Activated T-cell treated with anti-CD3 and anti-CD28 coated beads for 1 hour (primary cell): Measurements from ENCODE around the gene STARD13.
"Not testable (repeated sequence)": the region's sequence is repeated elsewhere in the genome, so short reads cannot be mapped to it uniquely, and the experiment has no call there.

Source experiments
- DNase-seq: peaks from one replicate; pipeline ENCODE4 v3.0.0-alpha.2; 2020; ENCODE audit warnings: low read depth

The STARD13 gene

GRCh38 chr13:33256148-33256840, 29.3 kb downstream of the STARD13 start:
- DNase-seq = no peak

DNA sequence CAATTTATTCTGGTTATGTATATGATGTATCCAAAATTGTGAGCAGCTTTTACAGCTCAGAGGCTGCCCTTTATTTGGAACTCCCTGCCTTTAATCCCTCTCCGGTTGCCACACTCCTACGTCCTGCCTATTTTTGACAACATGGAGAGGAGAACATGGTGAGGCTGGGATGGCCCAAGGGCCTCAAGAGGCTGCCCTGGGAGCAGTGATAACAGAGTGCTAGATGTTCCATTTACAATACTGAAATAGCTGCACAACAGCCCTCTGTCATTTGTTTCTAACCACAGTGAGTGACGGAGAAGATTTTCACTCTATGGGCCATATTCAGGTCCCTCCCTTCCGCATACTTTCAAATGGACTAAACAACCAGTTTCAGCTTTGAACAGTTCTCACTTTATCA, 33.4 kb downstream of the STARD13 start:
- DNase-seq = no peak

GRCh38 chr13:33251131-33251661, 34.4 kb downstream of the STARD13 start:
- DNase-seq = no peak

- DNase-seq = no peak
Observed at GRCh38 chr13:33250609-33251008, 34.9 kb downstream of the STARD13 start.

DNA sequence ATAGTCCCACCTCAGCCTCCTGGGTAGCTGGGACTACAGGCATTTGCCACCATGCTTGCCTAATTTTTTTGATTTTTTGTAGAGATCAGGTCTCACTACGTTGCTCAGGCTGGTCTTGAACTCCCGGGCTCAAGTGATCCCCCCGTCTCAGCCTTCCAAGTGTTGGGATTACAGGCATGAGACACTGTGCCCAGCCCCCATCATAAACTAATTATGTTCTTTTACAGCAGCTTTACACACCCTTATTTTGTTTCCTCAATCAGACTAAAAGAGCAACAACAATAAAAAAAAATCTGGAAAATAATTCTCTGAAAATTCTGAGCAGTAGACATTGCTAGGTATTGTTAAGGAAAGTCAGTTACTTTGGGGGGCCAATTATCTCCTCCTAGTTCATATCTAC, 35.7 kb downstream of the STARD13 start:
- DNase-seq = no peak

DNA sequence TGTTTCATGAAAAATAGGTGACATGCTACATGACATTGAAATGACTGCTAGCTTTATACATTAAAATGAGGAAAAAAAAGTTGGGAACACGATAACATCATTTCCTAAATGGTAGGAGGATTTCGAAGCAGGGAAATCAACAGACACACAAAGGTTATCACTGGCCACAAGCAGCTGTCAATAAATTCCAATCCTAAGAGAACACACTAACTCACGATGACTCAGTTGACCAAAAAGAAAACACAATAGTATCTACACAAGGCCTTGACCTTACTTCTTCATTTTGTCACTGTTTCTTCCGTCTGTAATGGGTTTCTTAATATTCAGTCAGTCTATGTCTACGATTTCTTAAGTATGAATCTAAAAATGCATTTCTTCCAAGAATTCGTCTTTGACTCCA, 36.5 kb downstream of the STARD13 start:
- DNase-seq = no peak

DNA sequence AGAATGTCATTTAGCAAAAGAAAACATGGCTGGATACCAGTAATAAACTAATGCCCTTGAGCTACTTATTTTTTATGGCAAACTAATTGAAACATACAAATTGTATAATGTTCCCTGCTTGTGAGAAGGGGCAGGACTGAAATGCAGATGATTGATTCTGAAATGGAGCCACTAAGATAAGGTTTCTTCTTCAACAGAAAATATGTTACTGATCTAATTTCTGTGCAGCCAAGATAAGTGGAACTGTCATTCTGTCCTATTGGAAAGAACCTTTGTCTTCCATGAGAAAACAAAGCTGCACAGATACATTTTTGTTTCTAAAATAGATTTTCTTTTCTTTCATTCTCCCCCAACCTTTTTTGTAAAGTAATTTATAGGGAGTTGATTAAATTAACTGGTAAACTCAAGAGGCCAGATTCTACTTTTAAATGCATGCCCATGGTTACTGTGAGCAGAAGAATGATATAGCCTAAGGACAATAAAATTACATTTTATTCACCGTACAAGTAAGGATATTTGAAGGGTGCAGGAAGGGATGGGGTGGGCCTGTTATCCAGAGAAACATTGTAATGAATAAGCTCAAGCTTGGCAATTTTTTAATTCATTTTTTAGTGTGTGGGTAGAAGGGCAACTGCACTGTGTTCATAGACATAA, 39.9 kb downstream of the STARD13 start:
- no peak for DNase-seq

DNA sequence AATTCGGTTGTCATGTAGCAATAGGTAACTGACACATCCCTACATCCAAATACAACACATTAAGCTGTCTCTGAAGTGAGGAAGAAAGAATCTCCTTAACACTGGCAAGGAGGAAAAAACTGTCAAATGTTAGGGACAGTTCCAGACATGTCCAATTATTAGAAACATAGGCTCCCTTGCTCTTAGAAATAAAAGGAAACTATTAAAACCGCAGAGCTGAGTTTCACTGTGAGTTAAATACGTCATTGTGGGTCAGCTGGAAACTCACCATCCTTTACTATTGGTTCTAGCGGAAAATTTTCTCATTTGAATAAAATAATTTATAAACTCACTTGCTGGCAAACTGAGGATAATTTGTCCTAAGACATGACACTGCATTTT, 40.7 kb downstream of the STARD13 start:
- DNase-seq = no peak

- no peak for DNase-seq
Observed at GRCh38 chr13:33244210-33244906, 41.2 kb downstream of the STARD13 start.

DNA sequence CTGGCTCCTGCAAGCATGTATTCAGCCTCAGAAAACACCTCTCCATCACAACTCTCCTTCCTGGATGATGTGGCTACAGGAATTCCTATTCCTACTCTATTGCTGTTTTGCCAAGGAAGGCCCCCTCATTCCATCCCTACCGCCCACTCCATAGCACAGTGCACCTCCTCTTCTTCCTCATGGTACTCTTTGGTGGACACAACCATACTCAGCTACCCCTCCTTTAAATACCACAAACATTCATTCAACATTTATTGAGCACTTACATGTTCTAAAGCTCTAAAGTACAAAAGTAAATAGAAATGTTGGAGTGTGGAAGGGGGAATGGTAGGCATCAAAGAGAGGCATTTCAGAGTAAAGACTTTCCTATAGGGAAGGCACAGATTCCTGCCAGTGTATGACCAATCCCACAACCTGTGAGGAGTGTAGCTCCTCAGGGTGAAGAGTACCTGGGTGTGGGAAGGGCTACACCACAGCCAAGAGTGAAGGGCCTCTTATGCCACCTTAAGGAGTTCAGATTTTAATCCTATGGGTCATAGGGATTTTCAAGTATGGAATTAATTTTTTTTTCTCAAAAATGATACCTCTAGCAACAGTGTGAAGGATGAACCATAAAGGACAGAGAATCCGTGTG, 42.5 kb downstream of the STARD13 start:
- DNase-seq = no peak

GRCh38 chr13:33242372-33242771, 43.2 kb downstream of the STARD13 start:
- DNase-seq = not testable (repeated sequence)

GRCh38 chr13:33236021-33236420, 49.5 kb downstream of the STARD13 start:
- no peak for DNase-seq

DNA sequence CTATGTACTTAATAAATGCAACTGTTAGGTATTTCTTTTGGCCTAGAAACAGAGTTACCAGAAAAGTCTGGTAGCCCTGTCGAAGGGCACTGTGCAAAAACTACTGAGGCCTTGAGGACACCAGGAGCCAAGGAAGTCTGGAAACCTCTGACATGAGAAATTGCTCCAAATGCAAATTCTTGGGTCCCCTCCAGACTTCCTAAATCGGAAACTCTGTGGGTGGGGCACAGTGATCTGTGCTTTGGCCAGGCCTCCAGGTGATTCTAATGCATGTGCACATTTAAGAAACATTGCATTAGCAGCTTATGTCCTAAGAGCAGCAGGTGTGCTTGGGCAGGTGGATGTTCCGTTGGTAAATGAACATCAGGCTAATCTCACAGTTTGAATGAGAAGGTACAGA, 50.0 kb downstream of the STARD13 start:
- DNase-seq = no peak

DNA sequence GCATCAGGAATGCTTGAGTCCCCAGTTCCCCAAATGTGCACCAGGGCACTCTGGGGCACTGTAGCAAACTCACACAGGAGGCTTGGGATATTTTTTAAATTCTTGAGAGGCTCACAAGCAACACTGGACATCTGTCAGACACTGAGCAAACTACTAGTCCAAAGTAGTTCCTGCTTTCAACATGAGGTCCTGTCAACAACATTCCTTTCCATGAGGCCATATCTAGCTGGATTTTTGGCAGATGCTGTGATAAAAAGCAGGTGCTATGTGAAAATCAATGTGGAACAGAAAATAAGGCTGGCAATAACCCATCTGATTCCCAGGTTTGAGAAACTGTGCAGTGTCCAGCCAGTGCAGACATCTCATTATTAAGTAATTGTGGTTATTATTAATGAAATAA, 50.5 kb downstream of the STARD13 start:
- no peak for DNase-seq

DNA sequence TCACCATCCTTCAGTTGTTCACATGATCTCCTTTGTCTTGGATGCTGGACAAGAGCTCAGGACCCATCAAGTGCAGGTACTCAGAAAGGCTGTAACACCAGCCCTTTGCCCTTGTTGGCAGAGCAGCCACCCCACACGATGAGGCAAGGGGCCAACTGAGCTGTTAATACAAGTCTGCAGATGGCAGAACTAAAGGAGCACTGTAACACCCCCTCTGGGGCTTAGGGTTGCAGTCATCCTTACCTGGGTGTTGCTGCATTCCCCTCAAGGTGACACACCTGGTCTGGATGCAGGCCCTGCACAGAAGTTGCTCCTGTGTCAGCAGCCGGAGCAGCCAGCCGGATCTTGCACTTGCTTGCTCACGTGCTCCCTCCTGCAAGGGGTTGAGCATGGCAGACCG, 52.0 kb downstream of the STARD13 start:
- no peak for DNase-seq

GRCh38 chr13:33232883-33233282, 52.7 kb downstream of the STARD13 start:
- DNase-seq = no peak

GRCh38 chr13:33231339-33231738, 54.2 kb downstream of the STARD13 start:
- no peak for DNase-seq

GRCh38 chr13:33230178-33230881, 55.2 kb downstream of the STARD13 start:
- DNase-seq = no peak

GRCh38 chr13:33229446-33230177, 55.9 kb downstream of the STARD13 start:
- no peak for DNase-seq

DNA sequence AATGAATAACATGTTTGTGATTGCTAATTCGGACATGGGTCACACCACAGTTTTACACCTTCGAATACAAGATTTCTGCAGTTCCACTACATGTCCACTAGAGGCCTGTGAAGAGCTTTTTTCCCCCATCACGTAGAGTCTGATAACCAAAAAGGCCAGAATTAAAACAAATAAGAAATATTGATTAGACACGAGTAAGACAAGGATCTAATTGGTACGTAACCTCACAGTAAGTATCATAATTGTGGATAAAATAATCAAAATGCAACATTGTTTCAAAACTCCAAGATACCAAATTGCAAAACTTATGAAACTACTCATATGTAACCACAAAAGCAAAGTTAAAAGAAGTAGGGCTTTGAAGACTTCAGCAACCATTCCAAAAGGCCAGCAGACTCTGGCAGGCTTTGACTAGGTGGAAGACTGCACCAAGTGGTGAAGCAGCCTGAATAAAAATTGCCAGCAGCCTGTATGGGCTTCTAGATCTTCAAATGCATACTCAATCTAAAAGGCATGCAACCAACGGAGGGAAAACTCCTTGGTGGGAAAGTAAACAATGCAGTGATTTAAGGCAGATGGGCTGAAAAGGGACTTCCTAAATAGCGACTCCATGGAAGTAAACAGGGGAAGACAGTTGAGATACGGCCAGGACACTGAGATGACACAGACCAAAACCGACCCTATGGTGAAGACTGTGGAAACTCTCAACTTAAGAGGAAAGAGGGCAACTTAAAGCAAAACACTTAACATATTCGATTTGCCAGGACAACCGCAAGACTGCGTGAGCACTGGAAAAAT, 56.7 kb downstream of the STARD13 start:
- no peak for DNase-seq
